HL-60 (cell line): Measurements from ENCODE around the gene GAB2.

Source experiments
- POLR2AphosphoS5 ChIP-seq: IDR thresholded peaks from 2 replicates; pipeline ENCODE4 v1.6.1; 2012; ENCODE audit warnings: low read depth
- SPI1 ChIP-seq: IDR thresholded peaks from 2 replicates; pipeline ENCODE4 v1.6.1; 2012; ENCODE audit warnings: low read depth, mild to moderate bottlenecking, borderline replicate concordance
- TF ChIP-seq, protein P1 (sequence below): IDR thresholded peaks from one replicate; pipeline ENCODE4 v1.5.1; 2011; ENCODE audit warnings: low read length, control low read depth, inconsistent platforms; ENCODE audit not compliant: insufficient read depth

GRCh38 chr11:78381865-78382264 is 35.8 kb downstream of the GAB2 start:
- TF ChIP-seq, protein P1, sequence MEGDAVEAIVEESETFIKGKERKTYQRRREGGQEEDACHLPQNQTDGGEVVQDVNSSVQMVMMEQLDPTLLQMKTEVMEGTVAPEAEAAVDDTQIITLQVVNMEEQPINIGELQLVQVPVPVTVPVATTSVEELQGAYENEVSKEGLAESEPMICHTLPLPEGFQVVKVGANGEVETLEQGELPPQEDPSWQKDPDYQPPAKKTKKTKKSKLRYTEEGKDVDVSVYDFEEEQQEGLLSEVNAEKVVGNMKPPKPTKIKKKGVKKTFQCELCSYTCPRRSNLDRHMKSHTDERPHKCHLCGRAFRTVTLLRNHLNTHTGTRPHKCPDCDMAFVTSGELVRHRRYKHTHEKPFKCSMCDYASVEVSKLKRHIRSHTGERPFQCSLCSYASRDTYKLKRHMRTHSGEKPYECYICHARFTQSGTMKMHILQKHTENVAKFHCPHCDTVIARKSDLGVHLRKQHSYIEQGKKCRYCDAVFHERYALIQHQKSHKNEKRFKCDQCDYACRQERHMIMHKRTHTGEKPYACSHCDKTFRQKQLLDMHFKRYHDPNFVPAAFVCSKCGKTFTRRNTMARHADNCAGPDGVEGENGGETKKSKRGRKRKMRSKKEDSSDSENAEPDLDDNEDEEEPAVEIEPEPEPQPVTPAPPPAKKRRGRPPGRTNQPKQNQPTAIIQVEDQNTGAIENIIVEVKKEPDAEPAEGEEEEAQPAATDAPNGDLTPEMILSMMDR = no peak
- no peak for TF ChIP-seq POLR2AphosphoS5
- no peak for TF ChIP-seq SPI1
